Erythroblast (primary cell): ENCODE results near the gene SMC5.

Experiments
- GATA1 ChIP-seq: IDR thresholded peaks from 2 replicates; pipeline ENCODE4 v1.6.1; 2011; ENCODE audit warnings: low read depth, mild to moderate bottlenecking, control low read depth, low read length, moderate library complexity
- POLR2A ChIP-seq: IDR thresholded peaks from 2 replicates; pipeline ENCODE4 v1.6.1; 2011; ENCODE audit warnings: mild to moderate bottlenecking, low read length

DNA sequence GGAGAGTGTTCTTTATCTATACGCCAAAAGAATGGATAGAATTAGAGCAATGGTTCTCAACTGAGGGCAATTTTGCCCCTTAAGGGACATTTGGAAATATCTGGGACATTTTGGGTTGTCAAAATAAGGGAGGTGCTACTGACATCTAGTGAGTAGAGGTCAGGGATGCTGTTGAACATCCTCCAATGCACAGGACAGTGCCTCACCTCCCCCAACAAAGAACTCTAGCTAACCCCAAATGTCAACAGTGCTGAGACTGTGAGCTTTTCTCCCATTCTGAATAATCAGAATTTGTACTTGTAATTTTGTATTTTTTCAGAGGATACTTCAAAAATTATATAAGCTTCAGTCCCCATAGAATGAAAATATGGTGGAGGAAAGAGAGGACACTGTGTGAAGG, 8.6 kb upstream of the SMC5 start:
- TF ChIP-seq POLR2A = no peak
- TF ChIP-seq GATA1 = no peak
